NCI-H2081 (cell line): Measurements from ENCODE around the gene ARMC2.
A peak's percentile ranks its signal among the peaks of the same experiment; 100 is the strongest.
"Not testable (repeated sequence)": the region's sequence is repeated elsewhere in the genome, so short reads cannot be mapped to it uniquely, and the experiment has no call there.

Source experiments
- DNase-seq, 2 experiments: peaks; one replicate each; lab custom pipeline; 2025; lab: John Stamatoyannopoulos, UW

The ARMC2 gene

DNA sequence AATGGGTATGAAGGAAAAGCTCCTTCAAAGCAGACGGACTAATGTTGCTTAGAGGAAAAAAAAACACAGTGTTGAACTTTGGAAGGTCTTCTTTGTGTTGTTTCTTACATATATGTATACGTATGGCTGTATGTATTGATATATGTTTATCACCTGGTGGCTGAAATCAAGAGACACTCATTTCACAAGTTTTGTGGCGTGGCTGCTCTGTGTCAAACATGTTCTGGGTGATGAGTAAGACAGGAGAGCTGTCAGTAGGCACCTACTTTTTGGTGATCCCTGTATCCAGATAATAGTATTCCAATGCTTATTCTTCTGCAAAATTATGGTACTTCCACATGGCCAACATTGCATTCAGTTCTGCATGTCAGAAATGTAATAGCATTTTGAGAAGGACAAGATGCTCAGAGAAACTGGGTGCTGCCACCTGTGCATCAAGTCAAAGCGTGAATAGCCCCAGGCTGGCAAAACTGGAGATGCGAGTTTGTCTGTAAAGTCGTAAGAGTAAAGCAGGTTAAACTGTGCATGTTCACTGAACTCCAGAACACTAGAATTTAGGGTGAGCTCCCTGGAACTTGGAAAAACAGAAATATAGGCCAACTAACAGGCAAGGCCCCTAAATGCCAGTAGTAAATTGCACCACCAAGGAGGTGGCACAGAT lies 67.9 kb downstream of the ARMC2 start:
- no peak for DNase-seq

DNA sequence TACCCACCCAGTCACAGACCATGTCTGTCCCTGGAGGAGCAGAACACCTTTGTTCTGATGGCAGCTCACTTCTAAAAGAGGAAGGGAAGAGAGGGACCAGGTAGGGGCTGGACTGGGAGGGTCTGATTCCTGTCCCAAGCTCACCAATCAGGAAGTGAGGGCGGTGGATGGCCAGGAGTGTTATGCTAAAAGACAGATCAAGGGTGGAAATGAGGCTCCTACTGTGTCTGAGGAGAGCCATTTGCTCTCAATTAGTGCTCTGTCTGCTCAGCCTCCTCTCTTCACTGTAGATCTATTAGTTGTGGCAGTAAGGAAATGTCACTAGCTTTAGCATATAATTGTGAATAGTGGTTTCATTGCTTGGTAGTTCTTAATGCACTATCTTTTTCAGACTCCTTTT lies 72.5 kb downstream of the ARMC2 start:
- DNase-seq, result no peak

DNA sequence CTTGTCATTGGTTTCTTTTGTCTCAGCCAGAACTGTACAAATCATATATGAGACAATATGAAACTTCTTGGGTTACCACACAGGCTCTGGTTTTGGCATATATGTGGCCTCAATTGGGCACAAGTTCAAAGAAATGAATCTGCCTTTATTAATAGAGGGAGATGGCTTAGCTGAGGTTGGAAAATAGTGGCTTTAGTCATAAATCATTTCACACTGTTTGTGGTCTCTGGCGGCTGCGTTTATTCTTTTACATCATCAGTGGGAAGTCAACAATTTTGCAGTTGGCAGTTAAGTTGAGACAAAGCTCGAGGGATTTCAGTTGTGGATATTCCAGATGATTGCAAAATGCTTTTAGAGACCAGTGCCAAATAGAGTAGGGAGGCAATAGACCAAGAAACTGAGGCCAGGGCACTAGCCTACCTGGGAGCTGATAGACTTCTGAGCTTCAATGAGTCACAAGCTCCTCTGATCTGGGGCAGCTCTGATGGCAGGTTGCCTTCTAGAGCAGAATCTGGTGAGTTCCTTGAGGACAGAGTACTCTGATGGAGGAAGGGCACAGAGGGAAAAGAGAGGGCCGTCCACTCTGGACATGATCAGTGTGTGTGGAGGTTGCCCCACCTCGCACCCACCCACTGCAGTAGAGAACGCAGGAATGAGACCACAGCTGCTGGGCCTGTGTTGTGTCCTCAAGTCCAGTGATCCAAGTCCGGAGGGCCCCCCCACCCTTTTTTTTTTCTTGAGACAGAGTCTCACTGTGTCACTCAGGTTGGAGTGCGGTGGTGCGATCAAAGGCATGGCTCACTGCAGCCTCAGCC lies 73.5 kb downstream of the ARMC2 start:
- DNase-seq, result peak in 1 of 2 experiments; percentile 7

DNA sequence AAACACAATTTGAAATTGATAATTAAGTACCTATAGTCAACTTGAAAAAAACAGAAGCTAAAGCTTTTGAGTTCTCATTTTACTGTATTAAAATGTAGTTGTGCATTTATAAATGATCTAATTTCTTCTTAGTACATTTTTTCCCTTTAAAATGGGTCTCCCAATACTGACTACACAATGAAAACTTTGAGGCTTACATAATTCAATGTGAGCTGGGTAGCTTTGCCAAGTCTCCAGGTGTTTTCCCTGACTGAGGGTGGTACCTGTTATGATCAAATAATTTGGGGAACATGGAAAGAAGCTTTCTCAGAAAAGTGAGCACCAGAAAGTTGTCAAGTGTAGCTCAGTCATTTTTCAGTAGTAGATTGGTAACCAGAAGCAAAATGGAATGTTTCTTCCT lies 74.3 kb downstream of the ARMC2 start:
- no peak for DNase-seq

DNA sequence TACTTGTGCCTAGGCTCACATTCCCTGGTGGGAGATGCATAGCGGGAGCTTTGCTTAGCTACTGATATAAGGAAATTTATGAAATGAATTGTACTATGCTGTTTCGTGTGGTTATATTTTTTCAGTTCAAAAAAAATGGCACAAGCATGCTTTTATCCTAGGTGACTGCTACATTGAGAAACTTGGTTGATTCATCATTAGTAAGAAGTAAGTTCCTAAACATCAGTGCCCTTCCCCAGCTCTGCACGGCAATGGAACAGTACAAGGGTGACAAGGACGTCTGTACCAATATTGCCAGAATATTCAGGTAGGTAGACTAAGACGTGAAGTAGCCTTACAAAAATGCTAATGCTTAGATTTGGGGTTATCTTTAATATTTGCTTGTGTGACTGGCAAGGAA lies 79.7 kb downstream of the ARMC2 start:
- no peak for DNase-seq

DNA sequence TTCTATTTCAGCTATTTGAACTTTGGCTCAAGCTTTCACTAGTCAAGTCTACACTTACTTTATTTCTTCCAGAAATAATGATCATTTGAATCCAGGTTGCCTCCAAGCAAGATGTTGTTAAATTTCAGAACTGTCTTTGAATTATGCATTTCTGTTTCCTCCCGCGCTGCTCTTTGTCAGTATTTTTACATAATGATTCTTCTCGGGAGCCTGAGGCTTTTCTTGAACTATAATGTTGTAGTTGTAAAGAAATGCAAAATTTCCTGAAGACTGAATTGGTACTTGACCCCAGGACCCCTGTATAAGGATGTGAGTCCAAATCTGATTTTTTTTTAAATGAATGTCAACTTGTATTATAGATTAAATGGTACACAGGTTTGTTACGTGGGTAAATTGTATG lies 80.4 kb downstream of the ARMC2 start:
- no peak for DNase-seq

DNA sequence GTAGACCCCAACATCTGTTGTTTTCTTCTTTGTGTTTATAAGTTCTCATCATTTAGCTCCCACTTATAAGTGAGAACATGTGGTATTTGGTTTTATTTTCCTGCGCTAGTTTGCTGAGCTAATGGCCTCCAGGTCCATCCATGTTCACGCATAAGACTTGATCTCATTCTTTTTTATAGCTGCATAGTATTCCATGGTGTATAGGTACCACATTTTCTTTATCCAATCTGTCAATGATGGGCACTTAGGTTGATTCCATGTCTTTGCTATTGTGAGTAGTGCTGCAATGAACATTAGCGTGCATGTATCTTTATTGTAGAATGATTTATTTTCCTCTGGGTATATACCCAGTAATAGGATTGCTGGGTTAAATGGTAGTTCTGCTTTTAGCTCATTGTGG lies 82.9 kb downstream of the ARMC2 start:
- DNase-seq, result not testable (repeated sequence)

DNA sequence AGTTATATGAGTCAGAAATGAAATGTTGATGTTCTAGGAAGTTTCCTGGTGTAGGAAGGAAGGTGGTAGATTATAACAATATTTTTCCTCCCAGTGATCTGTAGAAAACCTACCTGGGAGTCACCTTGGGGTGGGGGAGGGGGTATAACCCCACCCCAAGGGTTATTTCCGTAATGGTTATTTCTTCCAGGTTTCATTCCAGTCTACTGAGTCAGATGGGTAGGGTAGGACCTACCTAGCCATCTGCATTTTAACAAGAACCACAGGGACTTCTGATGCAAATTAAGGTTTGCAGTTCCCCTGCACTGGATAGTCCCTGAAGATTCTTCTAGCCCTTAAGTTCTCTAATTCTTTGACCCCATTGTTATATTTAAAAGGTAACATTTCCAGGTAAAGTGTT lies 88.9 kb downstream of the ARMC2 start:
- no peak for DNase-seq

DNA sequence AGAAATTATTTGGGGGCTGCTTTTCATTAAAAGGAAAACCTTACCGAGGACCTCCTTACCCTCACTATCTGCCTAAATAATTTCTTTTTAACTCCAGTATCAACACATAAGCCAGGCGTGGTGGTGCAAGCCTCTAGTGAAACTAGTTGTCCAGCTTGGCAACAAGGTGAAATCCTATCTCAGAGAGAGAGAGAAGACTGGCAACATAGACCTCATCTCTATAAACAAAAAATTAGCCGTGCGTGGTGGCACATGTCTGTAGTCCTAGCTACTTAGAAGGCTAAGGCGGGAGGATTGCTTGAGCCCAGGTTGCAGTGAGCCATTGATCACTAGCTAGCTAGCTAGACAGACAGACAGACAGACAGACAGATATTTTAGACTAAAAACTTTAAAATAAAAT lies 92.5 kb downstream of the ARMC2 start:
- DNase-seq, result no peak

DNA sequence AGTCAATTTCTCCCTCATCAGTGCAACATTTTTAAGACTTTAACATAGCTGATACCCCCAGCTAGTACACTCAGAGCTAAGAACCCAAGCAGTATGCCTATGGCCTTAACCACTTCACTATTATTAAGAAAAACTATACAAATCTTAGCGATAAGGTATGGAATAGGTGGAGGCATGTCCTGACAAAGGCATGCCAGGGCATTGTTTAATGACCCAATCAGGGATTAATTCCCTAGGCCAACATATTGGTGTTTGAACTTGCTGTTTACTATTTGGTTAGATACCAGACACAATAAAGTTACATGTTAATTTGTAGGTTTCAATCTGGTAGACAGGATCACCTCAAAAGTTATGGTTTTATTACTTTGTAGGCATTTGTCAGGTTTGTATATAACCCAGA lies 93.1 kb downstream of the ARMC2 start:
- DNase-seq, result no peak

DNA sequence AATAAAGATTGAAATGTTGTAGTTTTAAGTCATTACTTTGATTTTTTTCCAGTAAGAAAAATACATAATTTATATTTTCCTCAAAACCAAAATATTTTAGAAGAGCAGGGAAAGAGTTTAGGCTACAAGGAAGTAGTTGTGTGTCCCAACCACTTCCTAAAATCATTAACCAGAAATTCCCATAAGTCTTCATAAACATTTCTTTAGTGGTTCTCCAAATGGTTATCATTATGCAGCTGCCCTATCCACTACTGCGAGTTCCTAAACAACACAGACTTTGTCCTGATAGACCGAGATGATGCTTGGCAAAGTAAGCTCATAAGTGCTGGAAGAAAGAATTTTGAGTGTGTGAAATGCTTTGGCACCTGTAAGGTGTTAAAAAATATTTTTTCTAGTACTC lies 93.6 kb downstream of the ARMC2 start:
- no peak for DNase-seq

DNA sequence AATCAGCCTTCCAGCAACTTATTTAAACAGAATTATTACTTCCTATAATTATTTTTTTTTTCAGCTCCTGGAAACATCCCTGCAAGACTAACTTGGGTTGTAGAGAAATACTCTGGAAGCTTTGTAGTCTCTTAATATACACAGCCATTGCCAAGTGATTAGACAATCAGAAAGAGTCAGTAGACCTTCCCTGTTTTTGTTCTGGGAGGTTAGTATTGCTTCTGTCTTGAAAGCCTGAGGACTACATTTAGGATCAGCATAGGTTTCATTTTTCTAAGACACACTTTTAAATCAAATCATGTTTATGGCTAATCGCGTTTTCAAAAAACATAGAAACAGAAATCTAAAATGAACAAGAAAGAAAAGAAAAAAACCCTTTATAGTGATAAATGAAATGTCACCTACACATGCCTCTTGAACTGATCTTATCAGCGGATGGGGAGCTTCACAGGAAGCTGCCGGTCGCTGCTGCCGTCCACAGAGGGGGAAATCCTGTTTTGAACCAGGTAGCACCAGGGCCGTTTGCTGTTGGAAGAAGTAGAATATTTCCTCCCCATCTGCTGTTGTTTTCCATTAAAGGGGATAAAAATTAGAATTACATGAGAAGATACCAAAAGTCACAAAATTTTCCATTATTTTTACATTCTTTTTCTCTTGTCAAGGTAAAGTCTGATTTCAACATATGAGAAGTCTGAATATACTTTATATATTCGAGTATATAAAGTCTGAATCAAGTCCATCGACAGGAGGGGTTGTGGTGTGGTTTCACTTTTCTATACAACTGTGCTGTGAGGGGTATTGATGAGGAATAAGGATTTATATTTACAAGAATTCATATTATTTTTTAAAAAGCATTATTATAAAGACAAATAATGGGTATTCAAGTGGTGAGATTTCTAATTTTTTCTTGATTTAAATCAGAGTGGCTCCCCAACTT lies 94.6 kb downstream of the ARMC2 start:
- DNase-seq, result no peak

DNA sequence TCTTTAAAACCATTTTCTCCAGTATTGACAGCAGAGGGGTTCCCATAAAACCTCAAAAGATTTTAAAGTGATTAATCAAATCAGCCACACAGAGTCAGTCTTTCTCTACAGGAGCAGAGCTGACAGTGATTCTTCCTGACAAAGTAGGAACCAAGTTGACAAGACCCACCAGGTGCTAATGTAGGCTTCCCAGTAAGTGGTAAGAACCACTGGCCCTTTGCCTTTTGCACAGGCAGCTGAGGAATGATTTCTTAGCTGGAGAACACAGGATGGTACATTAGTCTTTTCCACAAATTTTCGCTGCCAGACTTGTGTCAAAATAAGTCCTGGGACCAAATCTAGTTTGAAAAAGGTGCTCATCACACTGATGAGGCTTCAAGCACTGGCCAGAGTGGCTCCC lies 95.8 kb downstream of the ARMC2 start:
- DNase-seq, result no peak

DNA sequence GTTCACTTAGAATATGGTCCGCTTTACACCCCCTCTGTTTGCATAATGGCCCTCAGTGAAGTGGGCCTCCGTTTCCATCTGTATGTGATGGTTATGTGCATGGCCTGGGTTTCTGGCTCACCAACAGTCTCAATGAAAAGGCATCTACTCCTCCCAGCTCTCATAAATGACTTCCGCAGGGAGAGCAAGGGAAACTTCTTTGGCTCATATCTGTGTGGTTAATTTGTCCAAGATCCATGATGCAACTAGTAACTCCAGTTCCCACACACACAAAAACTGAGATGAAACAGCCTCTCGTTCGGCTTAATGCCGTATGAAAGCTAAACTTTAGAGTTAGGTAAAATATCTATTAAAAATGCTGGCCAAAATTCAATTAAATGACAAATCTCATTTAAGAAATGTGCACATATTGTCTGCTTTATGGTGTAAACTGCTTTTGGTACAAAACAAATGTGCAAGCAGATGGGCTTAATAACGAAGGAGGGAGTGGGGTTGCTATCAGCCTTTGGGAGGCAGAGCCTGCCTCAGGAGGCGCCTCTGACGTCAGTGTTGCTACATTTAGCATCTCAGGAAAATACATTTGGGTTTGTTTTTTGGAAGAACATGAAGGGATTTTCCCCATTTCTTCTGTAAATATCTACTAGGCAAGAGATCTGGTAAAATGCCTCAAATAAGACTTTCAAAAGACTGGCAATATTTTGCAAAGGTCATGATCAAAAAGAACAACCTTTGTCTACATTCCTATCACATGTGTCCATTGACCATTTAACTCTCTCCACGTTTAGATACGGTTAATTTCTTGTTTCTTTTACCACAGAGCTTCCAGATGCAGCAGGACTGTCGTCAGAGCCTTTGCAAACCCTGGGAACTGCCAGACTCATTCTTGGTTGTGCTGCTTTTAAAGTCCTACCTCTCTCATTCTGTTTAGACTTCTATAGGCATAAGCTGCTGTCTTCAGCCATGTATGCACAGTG lies 96.8 kb downstream of the ARMC2 start:
- no peak for DNase-seq

DNA sequence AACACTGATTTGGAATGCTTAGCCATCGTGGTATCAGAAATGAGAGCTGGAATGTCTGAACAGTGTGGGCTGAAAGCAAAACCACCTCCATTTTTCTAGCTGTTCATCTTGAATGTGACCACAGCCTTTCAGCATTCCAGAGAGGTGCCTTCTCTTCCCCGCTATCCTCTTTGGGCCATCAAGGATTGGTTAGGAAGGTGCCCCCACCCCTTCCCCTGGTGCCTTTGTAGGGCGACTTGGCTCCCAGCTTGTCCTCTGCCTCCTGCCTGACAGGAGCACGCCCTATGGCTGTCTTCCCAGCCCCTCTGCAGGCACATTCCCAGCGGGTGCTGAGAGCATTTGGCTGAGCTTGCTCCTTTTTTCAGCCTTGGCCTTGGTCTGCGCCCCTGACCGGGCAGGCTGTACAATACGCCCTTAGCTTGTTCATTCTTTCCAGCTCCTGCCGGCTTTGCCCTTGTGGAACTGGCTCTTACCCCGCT lies 97.5 kb downstream of the ARMC2 start:
- no peak for DNase-seq

DNA sequence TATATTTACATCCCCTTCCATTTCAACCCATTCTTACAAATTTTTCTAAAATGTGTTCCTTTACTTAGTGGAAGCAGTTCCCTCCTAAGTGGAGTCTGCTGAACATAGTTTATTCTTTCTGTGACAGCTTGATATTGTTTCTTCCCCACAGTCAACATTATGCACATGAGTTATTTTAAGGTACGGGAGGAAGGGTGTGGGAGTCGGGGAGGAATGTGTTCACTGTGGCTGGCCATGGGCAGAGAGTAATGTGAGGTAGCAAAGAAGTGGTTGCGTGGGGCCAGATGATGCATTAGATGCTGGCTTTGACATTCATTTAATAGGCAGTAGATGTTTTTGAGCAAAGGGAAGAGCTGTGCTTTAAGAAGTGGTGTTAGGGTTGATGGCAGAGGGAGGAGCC lies 98.5 kb downstream of the ARMC2 start:
- DNase-seq, result no peak

DNA sequence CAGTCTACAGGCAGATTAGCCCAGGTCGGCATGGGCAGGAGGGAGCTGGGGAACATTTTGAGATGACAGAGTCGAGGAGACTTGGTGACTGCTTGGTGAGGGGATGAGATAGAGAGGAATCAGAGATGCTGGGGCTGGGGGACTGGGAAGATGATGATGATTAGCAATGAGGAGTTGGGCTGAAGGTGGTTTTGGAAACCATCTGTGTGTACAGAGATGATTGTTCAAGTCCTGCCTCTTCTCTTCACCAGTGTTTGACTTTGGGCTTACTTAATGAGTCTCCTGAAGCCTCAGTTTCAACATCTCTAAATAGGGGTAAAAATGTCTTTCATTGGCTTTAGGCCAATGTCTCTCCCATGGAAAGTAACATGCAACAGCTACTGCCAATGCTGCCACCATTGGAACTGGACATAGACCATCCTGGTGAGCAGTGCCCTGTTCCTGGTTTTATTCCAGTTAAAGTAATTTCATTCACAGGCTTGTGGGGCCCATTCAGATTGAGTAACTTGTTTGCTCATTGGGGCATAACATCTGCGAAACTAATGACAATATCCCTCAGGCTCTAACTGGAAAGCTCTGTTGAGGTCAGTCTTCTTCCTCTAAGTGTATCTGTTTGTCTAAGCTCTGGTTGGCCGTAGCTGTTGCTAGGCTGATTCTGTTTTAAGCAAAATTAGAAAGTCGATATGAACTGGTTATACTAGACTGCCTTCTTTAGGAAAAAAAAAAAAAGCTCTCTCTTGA lies 99.1 kb downstream of the ARMC2 start:
- DNase-seq, result peak in 1 of 2 experiments; percentile 44

DNA sequence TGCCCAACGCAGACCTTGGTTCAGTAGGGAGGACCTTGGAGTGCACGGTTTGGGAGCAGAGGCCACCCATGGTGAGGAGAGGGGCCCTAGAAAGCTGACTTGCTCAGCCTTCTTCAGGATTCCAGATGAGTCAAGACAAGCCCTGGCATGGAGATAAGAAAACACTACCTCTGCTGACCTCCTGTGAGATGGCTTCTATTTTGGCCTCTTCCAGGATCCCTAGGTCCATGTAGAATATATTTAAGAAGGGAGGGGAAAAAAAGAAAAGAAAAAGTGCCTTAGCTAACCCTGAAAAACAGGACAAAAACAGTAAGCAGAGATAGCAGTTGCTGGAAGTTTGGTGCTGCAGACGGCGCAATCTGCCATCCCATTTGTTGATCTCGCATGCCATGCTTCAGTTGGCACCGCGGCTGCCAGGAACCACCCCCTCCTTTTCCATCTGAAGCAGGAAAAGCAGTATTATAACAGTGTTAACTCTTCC lies 100.0 kb downstream of the ARMC2 start:
- peak in 1 of 2 experiments; percentile 37 for DNase-seq

DNA sequence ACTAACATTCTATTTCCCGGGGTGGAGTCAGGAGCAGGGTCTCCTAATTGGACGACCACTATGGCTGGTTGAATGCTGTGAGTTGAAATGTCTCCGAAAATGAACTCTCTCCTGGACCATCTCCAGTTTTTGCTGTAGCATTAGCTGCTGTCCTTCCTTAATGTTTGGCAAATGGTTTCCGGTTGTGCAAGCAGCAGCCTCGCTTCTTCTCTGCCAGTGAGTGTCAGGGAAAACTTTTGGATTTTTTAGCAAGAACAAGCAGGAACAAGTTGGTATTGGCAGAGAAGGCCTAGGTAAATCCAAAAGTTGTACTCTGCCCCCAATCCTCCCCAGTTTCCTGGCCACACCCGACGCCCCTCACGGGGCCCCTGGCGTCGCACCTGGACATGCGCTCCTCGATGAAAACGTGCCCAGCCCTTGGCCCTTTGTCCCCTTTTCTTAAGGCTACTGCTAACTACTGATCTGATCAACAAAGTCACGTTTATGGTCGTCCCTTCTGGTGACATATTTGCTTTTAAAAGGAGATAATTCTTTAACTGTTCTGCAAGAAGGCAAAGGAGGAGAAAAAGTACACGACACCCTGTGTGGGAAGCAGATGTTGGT lies 103.2 kb downstream of the ARMC2 start:
- no peak for DNase-seq
